ENCODE data around the gene PYGM.
A peak's percentile ranks its signal among the peaks of the same experiment; 100 is the strongest.

PYGM gene

DNA sequence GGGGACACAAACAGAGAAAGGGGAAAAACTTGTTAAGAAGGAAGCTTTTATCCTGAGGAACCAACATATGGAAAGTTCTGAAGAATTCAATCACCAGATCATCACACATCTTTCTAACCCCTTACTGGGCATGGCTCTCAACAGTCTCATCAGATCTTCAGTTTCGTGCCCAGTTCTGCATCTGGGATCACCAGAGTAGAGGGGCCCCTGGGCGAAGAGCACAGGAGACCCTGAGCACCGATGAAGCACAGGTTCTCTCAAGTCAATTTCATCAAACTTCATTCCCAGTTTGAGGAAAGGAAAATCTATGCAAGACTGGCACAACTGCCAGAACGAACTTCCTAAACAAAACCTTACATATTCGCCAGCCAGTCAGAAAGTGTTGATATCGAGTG is 8.5 kb upstream of the PYGM start:
- DNase-seq (ENCODE audit: low read depth in 2 of 3, low spot score in 1 of 3), result no peak

GRCh38 chr11:64767344-64768299 is 7.8 kb upstream of the PYGM start:
- peak; percentile 58 to 83 (median 77) for DNase-seq (ENCODE audit: low read depth in 2 of 3, low spot score in 1 of 3)

- no peak for DNase-seq (ENCODE audit: low read depth in 2 of 3, low spot score in 1 of 3)
These were observed 7.1 kb upstream of the PYGM start for GRCh38 chr11:64766881-64767280.

GRCh38 chr11:64765851-64766665 is 6.3 kb upstream of the PYGM start:
- no peak for DNase-seq (ENCODE audit: low read depth in 2 of 3, low spot score in 1 of 3)

GRCh38 chr11:64765291-64765850 is 5.6 kb upstream of the PYGM start:
- no peak for DNase-seq (ENCODE audit: low read depth in 2 of 3, low spot score in 1 of 3)

GRCh38 chr11:64764753-64765152 is 5.0 kb upstream of the PYGM start:
- DNase-seq (ENCODE audit: low read depth in 2 of 3, low spot score in 1 of 3), result no peak

DNA sequence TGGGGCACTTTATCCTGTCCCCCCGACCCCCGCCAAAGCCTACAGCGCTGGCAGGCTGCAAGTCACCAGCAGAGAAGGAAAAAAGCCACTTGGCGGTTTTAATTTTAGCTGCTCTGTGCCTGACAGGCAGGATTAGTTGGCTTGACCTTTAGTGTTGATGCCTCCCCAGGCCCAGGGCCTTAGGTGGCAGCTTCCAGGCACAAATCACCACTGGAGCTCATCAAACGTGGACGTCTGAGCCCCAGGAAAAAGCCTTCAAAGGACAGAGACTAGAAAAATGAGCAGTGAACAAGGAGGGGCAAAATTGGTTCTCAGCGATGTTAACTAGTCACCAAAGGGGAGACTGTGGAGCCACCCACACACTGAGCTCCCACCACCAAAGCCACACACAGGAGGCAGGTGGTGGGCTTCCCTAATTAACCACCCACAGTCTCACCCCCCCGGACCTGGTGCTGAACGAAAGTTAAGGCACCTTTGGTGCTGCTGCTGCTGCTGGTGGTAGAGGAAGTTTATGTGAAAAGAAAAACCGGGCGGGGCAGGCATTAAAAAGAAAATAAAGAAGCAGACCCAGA is 4.4 kb upstream of the PYGM start:
- no peak for DNase-seq (ENCODE audit: low read depth in 2 of 3, low spot score in 1 of 3)

DNA sequence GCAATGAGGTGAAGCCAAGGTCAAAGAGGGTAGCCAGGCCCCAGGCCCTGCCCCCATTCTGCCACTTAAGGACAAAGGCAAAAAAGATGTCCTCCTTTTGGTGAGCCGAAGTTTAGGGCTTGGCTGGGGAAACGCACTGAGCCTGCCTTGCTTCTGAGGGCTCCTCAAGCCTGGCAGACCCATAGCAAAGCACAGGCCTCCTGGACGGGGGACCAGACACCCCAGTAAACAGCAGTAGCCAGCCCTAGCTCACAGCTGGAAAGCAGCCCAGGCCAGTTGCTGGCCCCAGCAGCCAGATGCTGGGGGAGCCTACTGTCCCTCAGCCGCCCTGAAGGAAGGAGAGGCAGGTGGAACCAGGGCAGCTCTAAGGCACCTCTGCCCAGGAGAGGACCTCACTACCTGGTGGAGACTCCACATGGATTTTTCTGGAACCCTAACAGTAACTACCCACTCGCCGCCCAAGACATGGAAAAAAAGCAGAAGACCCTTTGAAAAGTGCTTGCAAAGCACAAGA is 3.8 kb upstream of the PYGM start:
- DNase-seq (ENCODE audit: low read depth in 2 of 3, low spot score in 1 of 3), result no peak

GRCh38 chr11:64762674-64763525 is 3.1 kb upstream of the PYGM start:
- no peak for DNase-seq (ENCODE audit: low read depth in 2 of 3, low spot score in 1 of 3)

- no peak for DNase-seq (ENCODE audit: low read depth in 2 of 3, low spot score in 1 of 3)
These were observed 2.5 kb upstream of the PYGM start for GRCh38 chr11:64762277-64762673.

GRCh38 chr11:64760759-64761420 is 1.1 kb upstream of the PYGM start:
- DNase-seq (ENCODE audit: low read depth in 2 of 3, low spot score in 1 of 3), result no peak

GRCh38 chr11:64759131-64759721 is 548 bp downstream of the PYGM start:
- DNase-seq (ENCODE audit: low read depth in 2 of 3, low spot score in 1 of 3), result no peak

- DNase-seq (ENCODE audit: low read depth in 2 of 3, low spot score in 1 of 3), result no peak
These were observed 1.3 kb downstream of the PYGM start for GRCh38 chr11:64758330-64759079.

DNA sequence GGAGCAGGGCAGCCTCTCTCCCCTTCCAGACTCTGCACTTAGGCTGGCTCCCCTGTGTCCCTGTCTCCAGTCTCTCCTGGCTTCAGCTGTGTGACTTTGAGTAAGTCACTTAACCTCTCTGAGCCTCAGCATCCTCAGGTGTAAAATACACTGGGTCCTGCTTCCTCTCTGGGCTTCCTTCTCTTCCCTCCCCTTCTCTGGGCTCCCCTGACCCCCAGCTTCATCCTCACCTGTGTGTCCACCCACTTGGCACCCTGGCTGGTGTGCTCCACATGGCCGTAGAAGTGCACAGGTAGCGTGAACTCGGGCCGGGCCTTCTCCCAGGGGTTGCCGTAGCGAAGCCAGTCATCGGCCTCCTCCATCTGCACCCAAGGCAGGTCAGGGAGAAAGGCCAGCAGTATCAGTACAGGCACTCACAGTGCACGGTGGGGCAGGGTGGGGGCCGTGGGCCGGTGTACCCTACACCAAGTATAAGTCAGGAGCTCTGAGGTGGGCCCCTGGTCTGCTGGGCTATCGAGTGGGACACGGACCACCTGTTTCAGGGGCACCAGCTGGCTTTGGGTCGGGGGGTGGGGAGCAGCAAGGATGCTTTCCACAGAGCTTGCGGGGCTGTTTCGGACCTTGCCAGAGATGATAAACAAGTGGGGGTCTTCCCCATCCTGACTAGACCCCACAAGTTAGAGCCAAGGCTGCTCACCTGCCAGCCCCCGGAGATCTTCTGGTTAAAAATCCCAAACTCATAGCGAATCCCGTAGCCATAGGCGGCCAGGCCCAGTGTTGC is 2.0 kb downstream of the PYGM start:
- DNase-seq (ENCODE audit: low read depth in 2 of 3, low spot score in 1 of 3), result no peak

DNA sequence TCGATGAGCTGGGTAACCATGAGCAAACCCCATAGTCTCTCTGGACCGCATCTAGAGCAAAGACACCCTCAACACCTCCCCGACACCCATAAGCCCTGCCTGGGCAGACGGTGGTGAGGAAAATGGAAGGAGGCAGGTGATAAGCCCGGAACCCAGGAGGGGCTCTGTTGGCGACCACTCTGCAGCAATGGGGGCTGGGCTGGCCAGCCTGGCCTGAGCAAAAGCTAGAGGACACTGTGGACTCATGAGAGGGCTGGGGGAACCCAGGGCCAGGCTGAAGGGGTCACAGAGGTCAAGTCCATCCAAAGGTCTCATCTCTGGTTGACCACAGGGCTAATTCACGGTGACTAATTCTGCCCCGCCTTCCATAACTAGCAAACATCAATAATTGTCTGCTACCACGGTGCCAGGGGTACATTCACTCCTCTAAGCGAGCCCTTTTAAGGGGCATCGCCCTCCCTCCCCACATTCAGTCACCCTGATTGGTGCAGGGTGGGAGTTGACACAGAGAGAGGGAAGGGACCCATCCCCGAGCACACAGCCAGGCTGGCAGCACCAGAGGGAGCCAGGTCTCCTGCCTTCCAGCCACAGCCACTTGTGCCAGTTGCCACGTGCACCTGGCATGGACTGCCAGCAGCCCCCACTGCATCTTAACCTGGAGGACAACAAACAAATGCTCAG is 4.0 kb downstream of the PYGM start:
- DNase-seq (ENCODE audit: low read depth in 2 of 3, low spot score in 1 of 3), result no peak

- DNase-seq (ENCODE audit: low read depth in 2 of 3, low spot score in 1 of 3), result no peak
These were observed 4.7 kb downstream of the PYGM start for GRCh38 chr11:64754919-64755662.

Data from stimulated activated CD4-positive, alpha-beta T cell treated with anti-CD3 and anti-CD28 coated beads, Interleukin-12 subunit alpha, Interleukin-12 subunit beta, amount 100 ng/mL, for 48 hours (primary cell).